DOHH2 (cell line): ENCODE data around the gene TAS2R5.

Experiments used
- CTCF ChIP-seq: fragments of 200-600 bp; sonication (generic); IDR thresholded peaks from one replicate; pipeline ENCODE4 v1.5.1; 2014; ENCODE audit warnings: antibody characterized with exemption, mild to moderate bottlenecking, low read depth, low read length; ENCODE audit not compliant: poor library complexity, severe bottlenecking
- EZH2phosphoT487 ChIP-seq: fragments of 200-600 bp; sonication (generic); IDR thresholded peaks from 2 replicates; pipeline ENCODE4 v1.6.1; 2017; ENCODE audit warnings: borderline replicate concordance, mild to moderate bottlenecking, antibody characterized with exemption, low read length, moderate library complexity, mixed read lengths

- TF ChIP-seq EZH2phosphoT487 (no peak), CTCF (peak; percentile 75)
These were observed 35.1 kb upstream of the TAS2R5 start for GRCh38 chr7:141754939-141755338.
